GM18502 (cell line): ENCODE data around the gene ATG16L1.
"Not testable (repeated sequence)": the region's sequence is repeated elsewhere in the genome, so short reads cannot be mapped to it uniquely, and the experiment has no call there.

Experiments
- ATAC-seq: cut with Tn5 transposase; IDR thresholded peaks from one replicate; pipeline ENCODE4 v1.9.1; 2021; ENCODE audit warnings: mild to moderate bottlenecking; ENCODE audit not compliant: unreplicated experiment, poor library complexity

The ATG16L1 gene

DNA sequence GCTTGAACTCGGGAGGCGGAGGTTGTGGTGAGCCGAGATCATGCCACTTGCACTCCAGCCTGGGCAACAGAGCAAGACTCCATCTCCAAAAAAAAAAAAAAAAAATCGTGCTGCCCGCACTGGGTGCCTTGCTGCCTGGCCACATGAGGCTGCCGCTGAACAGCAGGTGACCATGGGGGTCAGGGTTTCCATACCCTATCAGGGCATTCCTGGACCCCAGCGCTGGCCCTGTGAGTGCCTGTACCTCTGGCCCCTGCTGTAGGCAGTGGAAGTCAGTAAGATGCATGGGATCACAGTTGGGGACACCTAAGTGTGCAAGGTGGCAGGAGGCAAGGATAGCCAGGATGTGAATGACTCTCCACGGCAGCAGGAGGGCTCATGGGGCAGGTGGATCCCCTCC is 75.0 kb downstream of the ATG16L1 start:
- no peak for ATAC-seq

DNA sequence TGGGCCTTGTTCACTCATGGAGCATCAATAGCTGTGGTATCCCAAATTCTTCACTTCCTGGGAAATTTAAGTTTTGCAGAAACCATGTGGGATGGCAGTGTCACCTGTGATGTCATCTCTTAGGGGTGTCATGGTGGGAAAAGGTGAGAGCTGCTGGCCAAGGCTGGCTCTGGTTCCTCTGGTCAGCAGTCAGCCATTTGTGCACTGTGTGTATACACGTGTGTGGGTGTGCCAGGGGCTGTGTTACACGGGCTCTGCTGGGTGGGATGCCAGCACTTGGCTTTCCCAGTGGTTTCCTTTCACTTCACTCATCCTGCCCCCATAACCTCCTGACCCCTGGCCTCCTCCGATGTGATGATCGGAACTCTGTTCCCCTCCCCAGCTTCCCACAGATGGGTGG is 77.4 kb downstream of the ATG16L1 start:
- no peak for ATAC-seq

DNA sequence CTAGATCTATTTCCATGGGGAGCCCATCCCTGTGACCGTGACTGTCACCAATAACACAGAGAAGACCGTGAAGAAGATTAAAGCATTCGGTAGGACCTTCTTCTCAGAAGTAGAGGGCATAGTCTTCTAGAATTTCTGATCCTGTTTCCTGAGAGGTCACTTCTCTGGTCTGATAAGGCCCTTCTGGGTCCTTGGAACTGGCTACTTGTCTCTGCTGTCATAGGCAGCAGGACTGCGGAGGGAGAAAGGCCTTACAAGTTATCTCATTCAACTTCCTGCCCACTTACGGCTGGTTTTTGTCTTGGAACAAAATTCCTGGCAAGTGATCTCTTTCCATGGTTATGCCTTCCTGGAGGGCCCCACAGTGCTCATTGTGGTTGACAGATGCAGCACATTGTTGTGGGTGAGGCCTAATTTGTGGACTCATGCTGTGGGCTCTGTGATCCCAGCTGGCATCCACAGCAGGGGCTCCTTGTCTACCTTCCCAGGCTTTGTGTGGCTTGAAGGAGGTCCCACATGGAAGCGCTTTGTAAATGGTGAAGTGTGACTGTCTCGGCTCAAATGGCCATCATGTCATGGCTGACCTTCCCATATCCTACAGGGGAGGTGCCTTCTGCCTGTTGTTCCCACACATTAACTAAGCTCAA is 78.1 kb downstream of the ATG16L1 start:
- no peak for ATAC-seq

DNA sequence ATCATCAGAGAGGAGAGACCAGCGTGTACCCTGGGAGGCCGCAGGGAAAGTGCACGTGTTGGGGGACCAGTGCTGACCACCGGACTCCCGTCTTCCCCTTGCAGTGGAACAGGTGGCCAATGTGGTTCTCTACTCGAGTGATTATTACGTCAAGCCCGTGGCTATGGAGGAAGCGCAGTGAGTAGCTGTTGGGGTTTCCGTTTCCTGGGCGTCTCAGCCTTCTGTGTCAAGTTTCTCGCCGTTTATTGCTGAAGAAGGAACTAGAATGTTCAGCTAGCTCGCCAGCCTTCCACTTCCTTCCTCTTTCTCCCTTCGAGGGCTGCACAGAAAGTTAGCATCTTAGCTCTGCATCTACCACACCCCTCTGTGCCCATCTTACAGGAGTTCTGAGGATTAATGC is 80.1 kb downstream of the ATG16L1 start:
- peak; percentile 91 for ATAC-seq

DNA sequence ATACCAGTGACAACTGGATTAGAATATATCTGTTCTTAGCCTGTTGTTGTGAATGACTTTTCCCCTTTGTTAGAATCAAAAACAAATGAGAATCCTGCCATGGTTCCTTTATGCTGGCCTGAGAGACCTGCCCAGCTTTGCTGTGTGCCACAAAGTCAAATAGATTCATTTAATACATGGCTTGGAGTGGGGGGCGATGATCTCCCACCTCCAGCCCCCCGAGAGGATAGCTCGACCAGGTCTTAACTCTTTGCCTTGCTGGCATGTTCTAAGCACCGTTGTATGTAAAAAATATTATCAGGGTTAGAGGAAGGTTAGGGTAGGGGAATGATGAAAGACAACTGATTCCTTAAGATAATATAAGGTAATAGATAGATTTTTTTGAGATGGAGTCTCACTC is 80.7 kb downstream of the ATG16L1 start:
- ATAC-seq, result no peak

DNA sequence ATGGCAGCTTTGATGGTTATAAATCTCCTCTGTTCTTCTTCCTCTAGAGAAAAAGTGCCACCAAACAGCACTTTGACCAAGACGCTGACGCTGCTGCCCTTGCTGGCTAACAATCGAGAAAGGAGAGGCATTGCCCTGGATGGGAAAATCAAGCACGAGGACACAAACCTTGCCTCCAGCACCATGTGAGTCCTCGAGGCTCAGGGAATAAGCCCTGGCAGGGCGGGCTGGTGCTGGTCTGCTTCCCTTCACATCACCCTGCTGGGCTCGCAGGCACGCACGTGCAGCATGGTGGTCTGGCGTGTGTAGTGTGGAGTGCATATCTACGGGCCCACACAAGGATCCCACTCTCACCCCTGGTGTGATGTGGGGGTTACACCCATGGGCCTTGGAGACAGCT is 83.4 kb downstream of the ATG16L1 start:
- ATAC-seq, result no peak

DNA sequence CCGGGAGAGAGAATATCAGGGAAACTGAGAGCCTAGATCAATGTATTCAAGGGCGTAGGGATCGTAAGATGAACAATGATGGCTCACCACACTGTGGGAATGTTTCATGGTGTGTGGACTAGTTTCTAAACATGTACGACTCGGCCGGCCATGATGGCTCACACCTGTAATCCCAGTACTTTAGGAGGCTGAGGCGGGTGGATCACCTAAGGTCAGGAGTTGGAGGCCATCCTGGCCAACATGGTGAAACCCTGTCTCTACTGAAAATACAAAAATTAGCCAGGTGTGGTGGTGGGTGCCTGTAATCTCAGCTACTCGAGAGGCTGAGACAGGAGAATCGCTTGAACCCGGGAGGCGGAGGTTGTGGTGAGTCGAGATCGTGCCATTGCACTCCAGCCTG is 84.6 kb downstream of the ATG16L1 start:
- ATAC-seq, result not testable (repeated sequence)

DNA sequence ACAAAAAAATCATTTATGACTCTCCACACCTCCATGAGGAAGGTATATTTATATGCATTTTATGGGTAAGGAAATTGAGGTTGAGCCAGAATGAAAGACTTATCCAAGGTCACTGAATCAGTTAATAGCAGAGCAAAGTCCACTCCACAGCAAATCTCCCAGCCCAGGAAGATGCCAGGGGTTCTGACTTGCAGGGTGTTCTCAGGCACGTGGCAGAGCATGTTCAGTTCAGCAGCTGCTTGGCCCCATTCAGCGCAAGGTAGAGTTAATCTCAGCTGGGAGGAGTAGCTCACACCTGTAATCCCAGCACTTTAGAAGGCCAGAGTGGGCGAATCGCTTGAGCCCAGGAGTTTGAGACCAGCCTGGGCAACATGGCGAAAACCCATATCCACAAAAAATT is 85.1 kb downstream of the ATG16L1 start:
- no peak for ATAC-seq

DNA sequence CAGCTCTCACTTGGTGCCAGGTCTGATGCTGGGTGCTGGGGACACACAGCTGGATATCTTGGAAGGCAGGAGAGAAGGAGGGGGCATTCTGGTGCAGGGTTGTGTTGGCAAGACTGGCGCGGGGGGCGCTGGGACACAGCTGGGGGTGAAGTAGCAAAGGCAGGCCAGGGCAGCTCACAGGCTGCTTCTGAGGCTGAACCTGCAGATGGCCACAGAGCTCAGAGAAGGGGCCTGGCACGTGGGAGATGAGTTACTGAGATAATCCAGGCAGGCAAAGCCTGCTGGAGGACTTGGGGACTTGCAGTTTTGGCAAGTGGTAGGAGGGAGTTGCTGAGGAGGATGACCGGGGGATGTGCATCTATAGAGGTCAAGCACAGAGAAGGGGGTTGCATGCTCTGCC is 86.6 kb downstream of the ATG16L1 start:
- ATAC-seq, result no peak

DNA sequence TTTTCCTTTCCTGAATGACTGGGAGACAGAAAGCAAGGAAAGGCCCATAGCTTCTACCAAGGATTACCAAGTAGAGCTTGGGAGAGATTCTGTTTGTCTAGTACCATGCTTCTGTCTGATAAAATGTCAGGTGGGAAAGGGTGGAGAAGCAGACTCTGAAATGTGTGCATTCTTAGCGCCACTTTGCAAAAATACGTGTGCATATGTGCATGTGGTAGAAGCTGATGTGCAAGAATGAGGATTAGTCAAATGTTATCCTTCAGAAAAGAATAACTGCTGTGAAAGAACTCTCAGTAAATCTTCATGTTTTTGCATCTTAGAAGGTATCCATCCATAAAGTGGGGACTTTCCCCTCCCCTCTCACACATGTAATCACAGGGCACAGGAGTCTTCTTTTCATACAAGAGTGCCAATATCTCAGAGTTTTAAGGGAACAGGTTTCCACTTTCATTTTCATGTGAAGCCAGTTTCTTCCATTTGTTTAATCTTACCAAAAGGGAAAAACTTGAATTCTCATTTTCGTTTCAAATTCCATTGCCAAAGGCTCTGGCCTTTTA is 87.4 kb downstream of the ATG16L1 start:
- ATAC-seq, result no peak

DNA sequence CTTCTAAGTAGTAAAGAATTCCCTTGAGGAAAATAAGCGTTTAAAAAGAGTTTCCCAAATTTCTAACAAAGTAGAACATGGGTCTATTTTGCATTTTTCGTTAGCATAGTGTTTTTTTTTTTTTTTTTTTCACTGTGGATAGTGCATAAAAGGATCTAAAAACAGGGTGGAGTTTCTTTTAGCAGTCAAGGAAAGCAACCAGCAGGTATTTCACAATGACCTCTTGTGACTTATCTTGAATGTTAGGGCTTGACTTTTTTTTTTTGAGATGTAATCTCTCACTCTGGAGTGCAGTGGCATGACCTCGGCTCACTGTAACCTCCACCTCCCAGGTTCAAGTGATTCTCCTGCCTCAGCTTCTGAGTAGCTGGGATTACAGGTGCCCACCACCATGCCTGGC is 88.0 kb downstream of the ATG16L1 start:
- ATAC-seq, result no peak

DNA sequence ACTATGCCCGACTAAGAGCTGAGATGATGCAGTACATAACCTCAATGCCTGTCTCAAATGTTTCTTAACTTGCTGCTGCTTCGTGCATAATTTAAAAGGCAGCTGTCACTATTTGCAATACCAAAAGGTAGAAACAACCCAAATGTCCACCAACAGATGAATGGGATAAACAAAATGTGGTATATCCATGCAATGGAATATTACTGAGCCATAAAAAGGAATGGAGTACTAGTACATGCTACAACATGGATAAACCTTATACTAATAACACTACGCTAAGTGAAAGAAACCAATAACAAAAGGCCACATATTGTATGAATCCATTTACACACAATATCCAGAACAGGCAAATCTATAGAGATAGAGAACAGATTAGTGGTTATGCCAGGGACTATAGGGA is 89.8 kb downstream of the ATG16L1 start:
- ATAC-seq, result no peak

DNA sequence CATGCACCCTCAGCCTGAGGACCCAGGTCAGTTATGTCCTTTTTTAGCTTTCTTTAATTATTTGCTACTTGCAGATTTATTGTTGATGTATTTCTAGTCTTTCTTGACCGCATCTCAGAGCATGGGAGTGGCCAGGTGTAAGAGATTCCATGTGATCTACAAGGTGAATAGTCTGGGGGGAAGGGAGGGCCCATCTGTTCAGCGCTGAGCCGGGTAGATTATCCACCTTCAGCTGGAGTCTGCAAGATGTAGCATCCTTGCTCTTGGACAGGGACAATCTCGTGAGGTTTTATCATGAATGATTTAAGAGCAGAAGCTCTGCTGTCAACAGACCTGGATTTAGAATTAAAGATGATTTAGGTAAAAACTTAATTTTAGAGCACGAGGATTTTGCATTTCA is 90.8 kb downstream of the ATG16L1 start:
- no peak for ATAC-seq

DNA sequence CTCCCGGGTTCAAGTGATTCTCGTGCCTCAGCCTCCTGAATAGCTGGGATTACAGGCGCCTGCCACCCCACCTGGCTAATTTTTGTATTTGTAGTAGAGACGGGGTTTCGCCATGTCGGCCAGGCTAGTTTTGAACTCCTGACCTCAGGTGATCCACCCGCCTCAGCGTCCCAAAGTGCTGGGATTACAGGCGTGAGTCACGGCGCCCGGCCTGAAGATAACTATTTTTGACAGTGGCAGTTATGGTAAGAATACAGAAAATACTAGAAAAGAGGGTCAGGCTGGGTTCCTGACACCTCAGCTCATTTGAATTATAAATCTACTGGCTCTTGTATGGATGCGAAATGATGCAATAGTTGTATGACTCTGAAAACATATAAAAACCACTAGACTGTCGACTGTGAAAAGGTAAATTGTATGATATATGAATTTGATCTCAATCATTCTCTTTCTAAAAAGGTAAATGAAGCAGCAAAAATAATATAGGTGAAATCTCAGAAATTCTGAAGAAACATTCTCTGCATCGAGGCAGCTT is 91.8 kb downstream of the ATG16L1 start:
- ATAC-seq, result no peak
